IPS-18c (cell line): ENCODE results near the gene PUS7L.

ENCODE experiments used
- H3K4me3 ChIP-seq: 2 replicates; pipeline ENCODE4 v1.7.0; 2013; ENCODE audit warnings: low read depth, mild to moderate bottlenecking, low read length, moderate library complexity; ENCODE audit not compliant: insufficient read depth
- H3K9me3 ChIP-seq: one replicate; pipeline ENCODE4 v1.6.1; 2013; ENCODE audit warnings: mild to moderate bottlenecking, low read length, moderate library complexity; ENCODE audit not compliant: control insufficient read depth, insufficient read depth

PUS7L gene

GRCh38 chr12:43758728-43759563 lies at the start of gene PUS7L, which contains the start of gene IRAK4:
Gene PUS7L (minus strand): TSS chr12:43758790. CDS start chr12:43755245, 3,545 bp downstream.
Gene IRAK4 (plus strand): TSS chr12:43758951. CDS start chr12:43768112, 9,161 bp downstream.
- Histone ChIP-seq H3K9me3 (no peaks in the 10 kb centered on the region), H3K4me3 (peak within 1 kb of the TSS; percentile 90)

- no peaks in the 10 kb centered on the region for H3K9me3 ChIP-seq
- no peak overlapping the region for H3K4me3 ChIP-seq
Measured at GRCh38 chr12:43807386-43807785, 48.8 kb upstream of the PUS7L start.

- Histone ChIP-seq H3K9me3 (no peaks in the 10 kb centered on the region), H3K4me3 (peak overlapping the region; percentile 93)
Measured at GRCh38 chr12:43806737-43807072, 48.1 kb upstream of the PUS7L start.

- peak within 1 kb of the TSS; percentile 93 for H3K4me3 ChIP-seq
- H3K9me3 ChIP-seq, result no peaks in the 10 kb centered on the region
Measured at GRCh38 chr12:43805860-43806736, 47.5 kb upstream of the PUS7L start, which contains the start of gene TWF1. Gene TWF1 (minus strand): TSS chr12:43806317. CDS start chr12:43806245, 72 bp downstream.

GRCh38 chr12:43805149-43805859 lies 46.7 kb upstream of the PUS7L start:
- Histone ChIP-seq H3K4me3 (peak overlapping the region; percentile 93), H3K9me3 (no peaks in the 10 kb centered on the region)

GRCh38 chr12:43797561-43798217 lies 39.1 kb upstream of the PUS7L start:
- H3K9me3 ChIP-seq, result no peaks in the 10 kb centered on the region
- no peak overlapping the region for H3K4me3 ChIP-seq

- Histone ChIP-seq H3K4me3 (no peak overlapping the region), H3K9me3 (no peaks in the 10 kb centered on the region)
Measured at GRCh38 chr12:43795716-43796280, 37.2 kb upstream of the PUS7L start.

- no peaks in the 10 kb centered on the region for H3K9me3 ChIP-seq
- no peak overlapping the region for H3K4me3 ChIP-seq
Measured at GRCh38 chr12:43789941-43790340, 31.4 kb upstream of the PUS7L start.

- H3K4me3 ChIP-seq, result no peak overlapping the region
Measured at GRCh38 chr12:43786899-43787693, 28.5 kb upstream of the PUS7L start.

GRCh38 chr12:43776498-43776897 lies 17.9 kb upstream of the PUS7L start:
- H3K4me3 ChIP-seq, result no peak overlapping the region
- H3K9me3 ChIP-seq, result no peaks in the 10 kb centered on the region

More at GRCh38 chr12:43786899-43787693, 28.5 kb upstream of the PUS7L start:
- H3K9me3 ChIP-seq, result no peaks in the 10 kb centered on the region

- no peak overlapping the region for H3K4me3 ChIP-seq
- H3K9me3 ChIP-seq, result peaks cover 2% of the 10 kb centered on the region
Measured at GRCh38 chr12:43766291-43766690, 7.7 kb upstream of the PUS7L start.

- Histone ChIP-seq H3K4me3 (no peak overlapping the region), H3K9me3 (peaks cover 2% of the 10 kb centered on the region)
Measured at GRCh38 chr12:43764528-43764927, 5.9 kb upstream of the PUS7L start.

GRCh38 chr12:43763769-43764168 lies 5.2 kb upstream of the PUS7L start:
- H3K4me3 ChIP-seq, result no peak overlapping the region
- no peaks in the 10 kb centered on the region for H3K9me3 ChIP-seq

GRCh38 chr12:43762596-43762995 lies 4.0 kb upstream of the PUS7L start:
- Histone ChIP-seq H3K9me3 (no peaks in the 10 kb centered on the region), H3K4me3 (no peak overlapping the region)

- Histone ChIP-seq H3K4me3 (no peak overlapping the region), H3K9me3 (no peaks in the 10 kb centered on the region)
Measured at GRCh38 chr12:43761500-43761899, 2.9 kb upstream of the PUS7L start.

- no peak overlapping the region for H3K4me3 ChIP-seq
- no peaks in the 10 kb centered on the region for H3K9me3 ChIP-seq
Measured at GRCh38 chr12:43760396-43760795, 1.8 kb upstream of the PUS7L start.
